ENCODE measurements around the gene APPL1. TPM values are rescaled to one million over a fixed set of nuclear protein-coding genes. Genes with fewer than 3 reads are reported as not detected.

APPL1 gene
- total and polyA plus RNA-seq, 10 of the 15 experiments (the other 5 are each of a cell fraction or from before 2014, with no cell fraction given), result 15.0 to 77.6 (median 40.2) TPM

GRCh38 chr3:57227204-57227929 lies at the start of gene APPL1 (continued):
- no peak for TF ChIP-seq CREM (IDR thresholded peaks at IDR 0.05; ENCODE audit: low read depth)
- peak; percentile 91 for TF ChIP-seq IKZF1 (conservative IDR thresholded peaks at IDR 0.05)
- TF ChIP-seq SIX5 (IDR thresholded peaks at IDR 0.05; ENCODE audit: low read depth, low read length, severe bottlenecking), result no peak
- no peak for TF ChIP-seq ASH2L (IDR thresholded peaks at IDR 0.05; ENCODE audit: borderline replicate concordance, low read depth)
- no peak for TF ChIP-seq ZNF592 (IDR thresholded peaks at IDR 0.05)
- no peak for TF ChIP-seq HDAC6 (IDR thresholded peaks at IDR 0.05; ENCODE audit: unreplicated experiment)
- no peak for TF ChIP-seq ETV6 (conservative IDR thresholded peaks at IDR 0.05 in 1 of 2, IDR thresholded peaks at IDR 0.05 in 1 of 2; ENCODE audit: borderline replicate concordance in 1 of 2, low read depth in 1 of 2)
- no peak for TF ChIP-seq SKIL (IDR thresholded peaks at IDR 0.05; ENCODE audit: low read depth, poor library complexity, severe bottlenecking)
- TF ChIP-seq TCF12 (IDR thresholded peaks at IDR 0.05; ENCODE audit: low read depth, low read length), result no peak; the same call in 1 of the 2 replicates
- no peak for TF ChIP-seq MEF2A (IDR thresholded peaks at IDR 0.05; ENCODE audit: insufficient read depth, low read depth, low read length)
- no peak for TF ChIP-seq FOXM1 (IDR thresholded peaks at IDR 0.05; ENCODE audit: low read depth, low read length)
- no peak for TF ChIP-seq ZNF274 (IDR thresholded peaks at IDR 0.05; ENCODE audit: insufficient read depth, insufficient read length)
- peak; percentile 96; the same call in 1 of the 2 replicates for TF ChIP-seq NR2F1 (conservative IDR thresholded peaks at IDR 0.05)
- no peak for TF ChIP-seq EZH2 (IDR thresholded peaks at IDR 0.05; ENCODE audit: borderline replicate concordance, control insufficient read depth, low read depth, low read length)
- TF ChIP-seq SMAD1 (IDR thresholded peaks at IDR 0.05; ENCODE audit: low read depth, partially characterized antibody), result no peak
- 0 out of 2 replicates have a peak, but pooled peaks have one; percentile 40 for TF ChIP-seq CHD1 (IDR thresholded peaks at IDR 0.05; ENCODE audit: low read depth, low read length)
- TF ChIP-seq ZNF207 (IDR thresholded peaks at IDR 0.05; ENCODE audit: borderline replicate concordance), result no peak
- TF ChIP-seq NFYA (IDR thresholded peaks at IDR 0.05; ENCODE audit: borderline replicate concordance, low read depth, low read length), result no peak; the same call in 1 of the 2 replicates
- TF ChIP-seq ATF2 (IDR thresholded peaks at IDR 0.05; ENCODE audit: low read length), result no peak
- TF ChIP-seq BRCA1 (IDR thresholded peaks at IDR 0.05; ENCODE audit: low read depth, low read length), result no peak
- no peak for TF ChIP-seq RELA (IDR thresholded peaks at IDR 0.05; ENCODE audit: borderline replicate concordance, partially characterized antibody)
- peak; percentile 90 for TF ChIP-seq NFYB (IDR thresholded peaks at IDR 0.05; ENCODE audit: insufficient read depth, low read depth, low read length)
- TF ChIP-seq BACH1 (IDR thresholded peaks at IDR 0.05; ENCODE audit: borderline replicate concordance), result peak; percentile 69; the same call in 1 of the 2 replicates

All from GM12878 (cell line).